Immature natural killer cell (primary cell): Measurements from ENCODE around the gene SLC39A1. TPM values are rescaled to one million over a fixed set of nuclear protein-coding genes. Genes with fewer than 3 reads are reported as not detected.

Experiments used
- DNase-seq, 3 donors: peaks; one replicate each; pipeline ENCODE4 v3.0.0; 2022; ENCODE audit warnings: mixed read lengths in 1 of 3
- H3K27ac Mint-ChIP-seq, 6 donors: one replicate each; pipeline ENCODE4 v1.8.0; 2020; ENCODE audit warnings: mixed read lengths in 6 of 6, mild to moderate bottlenecking in 5 of 6, inconsistent platforms in 4 of 6, moderate library complexity in 3 of 6
- H3K27me3 Mint-ChIP-seq, 3 donors: one replicate each; pipeline ENCODE4 v1.8.0; 2020 to 2021; ENCODE audit warnings: low read depth in 3 of 3, mild to moderate bottlenecking in 3 of 3, mixed read lengths in 3 of 3, moderate library complexity in 3 of 3, inconsistent platforms in 1 of 3
- H3K36me3 Mint-ChIP-seq, 3 donors: one replicate each; pipeline ENCODE4 v1.8.0; 2020; ENCODE audit warnings: mixed read lengths in 3 of 3, inconsistent platforms in 2 of 3, mild to moderate bottlenecking in 2 of 3
- H3K4me1 Mint-ChIP-seq, 2 donors: one replicate each; pipeline ENCODE4 v1.8.0; 2020; ENCODE audit warnings: inconsistent platforms in 2 of 2, mild to moderate bottlenecking in 2 of 2, mixed read lengths in 2 of 2, moderate library complexity in 1 of 2
- H3K4me3 Mint-ChIP-seq, 5 donors: one replicate each; pipeline ENCODE4 v1.8.0; 2020; ENCODE audit warnings: mild to moderate bottlenecking in 5 of 5, mixed read lengths in 5 of 5, inconsistent platforms in 3 of 5, moderate library complexity in 3 of 5
- H3K9me3 Mint-ChIP-seq, 6 donors: one replicate each; pipeline ENCODE4 v1.8.0; 2020; ENCODE audit warnings: mild to moderate bottlenecking in 6 of 6, mixed read lengths in 6 of 6, inconsistent platforms in 4 of 6, moderate library complexity in 3 of 6
- polyA plus RNA-seq, 3 donors: library from polyadenylated mRNA; unstranded; fragments of 300-500 nt; fragmentation: Illumina TruSeq; gene quantifications; one replicate each; pipeline ENCODE4 v1.2.3, GENCODE V29; 2021

SLC39A1 gene
- polyA plus RNA-seq, 3 donors from 2014 or later = 52.3 to 84.8 (median 54.6) TPM

GRCh38 chr1:153954826-153955225 is 8.5 kb downstream of the SLC39A1 start:
- DNase-seq = no peak
- H3K4me1 Mint-ChIP-seq = peaks cover 40 to 48% of the 10 kb centered on the region in 2 donors
- no peak overlapping the region for H3K4me3 Mint-ChIP-seq
- H3K27me3 Mint-ChIP-seq = peaks cover 0 to 11% (median 5%) of the 10 kb centered on the region in 3 donors
- H3K36me3 Mint-ChIP-seq = peaks cover 10 to 31% (median 17%) of the 10 kb centered on the region in 3 donors
- no peaks in the 10 kb centered on the region for H3K9me3 Mint-ChIP-seq
- H3K27ac Mint-ChIP-seq = peak overlapping the region in 1 of 6 donors; percentile 49

DNA sequence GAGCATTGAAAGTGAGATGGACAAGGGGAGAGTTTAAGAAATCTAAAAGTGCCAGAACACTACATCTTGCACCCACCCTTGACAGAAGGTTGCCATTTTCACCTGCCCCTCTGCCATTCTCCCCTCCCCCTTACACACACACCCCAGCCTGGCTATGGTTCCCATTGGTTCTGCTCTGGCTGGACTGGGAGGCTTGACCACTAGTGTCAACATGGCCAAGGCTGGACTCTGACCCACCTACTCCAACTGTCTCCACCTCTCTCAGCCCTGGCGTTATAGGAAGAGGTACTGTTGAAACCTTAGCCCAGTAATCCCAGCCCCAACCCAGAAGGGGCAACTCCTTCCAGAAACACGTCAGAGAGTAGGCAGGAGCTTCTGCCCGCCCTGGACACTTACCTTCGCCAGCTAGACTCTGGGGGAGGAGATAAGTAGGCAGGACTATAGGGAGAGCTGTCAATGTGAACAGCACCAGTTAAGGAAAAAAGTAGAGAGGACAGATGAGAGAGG is 9.4 kb downstream of the SLC39A1 start:
- Mint-ChIP-seq H3K36me3 (peaks cover 10 to 31% (median 17%) of the 10 kb centered on the region in 3 donors), H3K27ac (peak overlapping the region in 5 of 6 donors; percentile 4 to 83 (median 43)), H3K4me3 (no peak overlapping the region), H3K27me3 (peaks cover 0 to 11% (median 5%) of the 10 kb centered on the region in 3 donors), H3K9me3 (no peaks in the 10 kb centered on the region), H3K4me1 (peaks cover 40 to 47% of the 10 kb centered on the region in 2 donors)
- no peak for DNase-seq

GRCh38 chr1:153951801-153952200 is 11.5 kb downstream of the SLC39A1 start:
- Mint-ChIP-seq H3K27ac (no peak overlapping the region), H3K4me1 (peaks cover 33 to 34% of the 10 kb centered on the region in 2 donors), H3K36me3 (peaks cover 10 to 36% (median 21%) of the 10 kb centered on the region in 3 donors)

DNA sequence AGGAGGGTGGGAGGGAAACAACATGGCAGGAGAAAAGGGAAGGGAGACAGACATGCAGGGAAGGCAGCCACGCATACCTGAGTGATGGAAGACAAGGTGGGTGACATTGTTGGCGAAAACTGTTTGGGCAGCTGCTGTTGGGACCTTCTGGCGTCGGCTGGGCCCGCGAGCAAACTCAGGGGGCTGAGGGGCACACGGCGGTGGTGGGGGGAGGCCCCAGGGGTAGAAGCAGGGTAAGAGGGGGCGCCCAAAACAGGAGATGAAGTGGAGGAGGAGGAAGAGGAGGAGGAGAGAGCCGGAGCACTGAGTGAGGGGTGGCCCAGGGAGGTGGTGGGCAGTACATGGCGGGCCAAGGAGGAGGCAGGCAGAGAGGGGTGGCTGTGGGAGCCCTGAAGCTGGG is 12.2 kb downstream of the SLC39A1 start:
- no peak for DNase-seq
- Mint-ChIP-seq H3K27ac (peak overlapping the region in 1 of 6 donors; percentile 5), H3K4me3 (no peak overlapping the region), H3K9me3 (no peaks in the 10 kb centered on the region), H3K27me3 (peaks cover 0 to 6% (median 3%) of the 10 kb centered on the region in 3 donors), H3K36me3 (peaks cover 10 to 36% (median 21%) of the 10 kb centered on the region in 3 donors), H3K4me1 (peaks cover 29 to 30% of the 10 kb centered on the region in 2 donors)

More at GRCh38 chr1:153951801-153952200, 11.5 kb downstream of the SLC39A1 start:
- no peaks in the 10 kb centered on the region for H3K9me3 Mint-ChIP-seq
- H3K4me3 Mint-ChIP-seq = no peak overlapping the region
- DNase-seq = no peak
- peaks cover 0 to 5% (median 3%) of the 10 kb centered on the region in 3 donors for H3K27me3 Mint-ChIP-seq

DNA sequence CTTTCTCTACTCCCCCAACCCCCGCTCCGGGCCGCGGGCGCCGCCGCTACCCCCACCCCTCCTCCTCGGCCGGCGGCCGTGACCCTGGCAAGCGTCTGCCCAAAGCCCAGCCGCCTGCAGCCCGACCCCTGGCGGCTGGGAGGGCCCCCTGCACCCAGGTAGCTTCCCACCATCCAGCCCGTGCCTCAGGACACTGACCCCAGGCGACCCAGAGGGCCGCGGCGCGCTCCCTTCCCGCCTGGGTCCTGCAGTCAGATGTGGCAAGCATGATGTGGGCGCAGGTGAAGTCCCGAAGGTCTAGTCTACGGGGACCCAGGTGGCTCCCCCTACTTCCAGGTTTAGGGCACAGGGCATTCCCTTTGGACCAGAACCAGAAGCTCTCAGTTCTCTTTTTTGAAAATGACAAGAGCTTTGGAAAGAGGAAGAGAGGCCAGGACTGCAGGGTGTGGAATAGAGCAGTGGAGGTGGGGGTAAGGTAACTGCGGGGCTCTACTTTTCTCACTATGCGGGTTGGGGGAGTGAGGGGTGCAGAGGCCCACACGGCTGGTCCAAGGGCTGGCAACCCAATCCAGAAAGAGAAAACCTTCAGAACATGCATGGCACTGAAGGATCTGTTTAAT is 16.6 kb downstream of the SLC39A1 start, which contains the start of gene DENND4B:
DENND4B (minus strand) TSS at position 97 of the 620 bp plus-strand sequence. CDS start 2,344 bp downstream, outside the sequence.
- Mint-ChIP-seq H3K4me1 (peaks cover 43 to 47% of the 10 kb centered on the region in 2 donors), H3K9me3 (no peaks in the 10 kb centered on the region), H3K27ac (peak within 1 kb of the TSS; percentile 96 to 100 (median 100)), H3K4me3 (peak within 1 kb of the TSS; percentile 93 to 100 (median 98)), H3K27me3 (peaks cover 11 to 23% (median 13%) of the 10 kb centered on the region in 3 donors), H3K36me3 (peaks cover 14 to 31% (median 23%) of the 10 kb centered on the region in 3 donors)
- peak; percentile 79 to 82 (median 81) for DNase-seq

DNA sequence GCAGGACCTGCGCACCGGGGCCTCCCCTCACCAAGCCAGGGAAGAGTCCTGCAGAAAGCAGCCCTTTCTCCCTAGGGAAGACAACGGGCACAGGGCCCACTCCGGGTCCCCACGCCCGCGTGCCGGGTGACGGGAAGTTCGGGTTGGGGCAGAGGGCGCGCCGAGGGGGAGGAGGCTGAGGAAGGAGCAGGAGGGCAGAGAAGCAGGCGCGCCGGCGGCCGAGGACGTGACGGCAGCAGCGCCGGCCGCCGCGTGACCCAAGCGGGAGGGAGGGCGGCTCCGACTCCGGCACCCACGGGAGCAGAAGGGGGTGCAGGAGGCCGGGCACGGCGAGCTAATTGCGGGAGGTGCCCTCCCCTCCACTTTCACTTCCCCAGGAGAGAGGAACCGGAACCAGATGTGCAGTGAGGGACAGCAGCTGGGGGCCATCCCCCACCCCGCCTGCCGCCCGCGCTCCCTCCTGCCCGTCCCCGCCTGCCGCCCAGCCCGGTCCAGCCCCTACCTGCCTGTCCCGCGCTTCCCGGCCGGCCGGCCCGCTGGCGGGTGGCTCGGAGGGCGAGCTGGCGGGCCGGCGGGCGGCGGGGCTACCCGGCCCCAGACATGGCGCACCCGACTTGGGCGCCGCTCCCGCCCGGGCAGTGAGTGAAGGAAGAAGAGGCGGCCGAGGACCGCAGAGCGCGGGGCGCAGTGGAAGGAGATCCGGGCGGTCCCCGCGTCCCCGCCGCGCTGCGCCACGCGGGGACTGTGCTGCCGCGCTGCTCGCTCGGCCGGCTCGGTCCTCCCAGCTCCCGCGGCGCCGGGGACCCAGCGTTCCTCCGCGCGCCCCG is 17.3 kb downstream of the SLC39A1 start:
- H3K9me3 Mint-ChIP-seq = no peaks in the 10 kb centered on the region
- H3K27ac Mint-ChIP-seq = peak overlapping the region; percentile 96 to 100 (median 100)
- H3K27me3 Mint-ChIP-seq = peaks cover 11 to 22% (median 13%) of the 10 kb centered on the region in 3 donors
- H3K36me3 Mint-ChIP-seq = peaks cover 12 to 34% (median 22%) of the 10 kb centered on the region in 3 donors
- peak; percentile 88 to 90 (median 90) for DNase-seq
- peaks cover 45 to 47% of the 10 kb centered on the region in 2 donors for H3K4me1 Mint-ChIP-seq
- H3K4me3 Mint-ChIP-seq = peak overlapping the region; percentile 93 to 100 (median 98)

DNA sequence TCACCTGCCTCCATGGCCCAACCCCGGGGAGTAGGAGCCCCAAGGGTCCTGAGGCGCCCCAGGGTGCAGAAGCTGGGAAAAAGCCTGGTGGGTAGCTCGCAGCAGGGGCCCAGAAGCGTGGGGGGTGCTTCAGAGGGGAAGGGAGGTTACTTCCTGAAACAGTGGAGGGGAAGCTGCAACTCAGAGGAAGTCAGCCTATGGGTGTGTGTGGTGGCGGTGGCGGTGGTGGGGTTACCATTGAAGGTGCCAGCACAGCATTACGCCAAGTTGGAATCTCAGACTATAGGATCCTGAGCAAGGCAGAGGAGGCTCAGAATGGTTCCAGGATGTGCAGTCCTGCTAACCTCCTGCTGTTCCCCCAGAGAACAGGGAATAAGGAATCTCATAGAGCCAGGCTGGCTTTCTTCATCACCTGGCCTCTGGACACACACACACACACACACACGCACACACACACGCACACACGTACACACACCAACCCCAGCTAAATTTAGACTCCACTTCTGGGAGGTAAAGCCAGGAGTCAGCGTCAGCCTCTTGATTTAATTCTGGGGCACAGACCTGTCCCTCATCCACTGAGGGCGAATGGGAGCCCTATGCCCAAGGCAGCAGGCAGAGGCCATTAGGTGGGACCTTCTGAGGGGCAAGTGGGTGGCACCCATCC is 18.1 kb downstream of the SLC39A1 start:
- H3K4me3 Mint-ChIP-seq = peak overlapping the region; percentile 93 to 100 (median 98)

DNA sequence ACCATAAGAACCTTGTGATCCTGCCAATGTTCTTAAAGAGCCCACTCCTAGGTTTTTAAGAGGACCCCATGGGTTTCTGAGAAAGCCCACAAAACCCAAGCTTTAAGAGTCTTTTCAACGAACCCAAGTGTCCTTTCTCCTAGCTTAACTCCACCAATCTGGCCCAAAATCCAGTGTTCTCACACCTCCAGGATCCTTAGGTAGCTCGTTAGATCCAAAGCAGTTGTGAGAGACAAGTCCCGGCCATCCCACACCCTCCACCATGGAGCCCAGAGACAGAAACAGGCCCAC is 18.6 kb downstream of the SLC39A1 start:
- H3K4me1 Mint-ChIP-seq = peaks cover 49% of the 10 kb centered on the region in 2 donors
- peak overlapping the region; percentile 96 to 100 (median 100) for H3K27ac Mint-ChIP-seq

More for the DNA sequence above, 18.1 kb downstream of the SLC39A1 start:
- peak; percentile 91 to 92 (median 92) for DNase-seq
- peak overlapping the region; percentile 96 to 100 (median 100) for H3K27ac Mint-ChIP-seq
- H3K27me3 Mint-ChIP-seq = peaks cover 11 to 20% (median 13%) of the 10 kb centered on the region in 3 donors
- H3K9me3 Mint-ChIP-seq = no peaks in the 10 kb centered on the region
- peaks cover 9 to 31% (median 19%) of the 10 kb centered on the region in 3 donors for H3K36me3 Mint-ChIP-seq
- peaks cover 44 to 48% of the 10 kb centered on the region in 2 donors for H3K4me1 Mint-ChIP-seq

GRCh38 chr1:153944005-153944826 is 19.1 kb downstream of the SLC39A1 start:
- Mint-ChIP-seq H3K36me3 (peaks cover 9 to 36% (median 20%) of the 10 kb centered on the region in 3 donors), H3K27ac (peak overlapping the region; percentile 96 to 100 (median 100)), H3K4me1 (peaks cover 53 to 55% of the 10 kb centered on the region in 2 donors), H3K4me3 (peak overlapping the region; percentile 93 to 100 (median 98)), H3K27me3 (peaks cover 11 to 20% (median 13%) of the 10 kb centered on the region in 3 donors), H3K9me3 (no peaks in the 10 kb centered on the region)
- DNase-seq = peak in 2 of 3 donors; percentile 39 to 41

More for the DNA sequence above, 18.6 kb downstream of the SLC39A1 start:
- no peak for DNase-seq
- Mint-ChIP-seq H3K27me3 (peaks cover 11 to 20% (median 13%) of the 10 kb centered on the region in 3 donors), H3K36me3 (peaks cover 9 to 32% (median 19%) of the 10 kb centered on the region in 3 donors), H3K9me3 (no peaks in the 10 kb centered on the region), H3K4me3 (peak overlapping the region; percentile 93 to 100 (median 98))

DNA sequence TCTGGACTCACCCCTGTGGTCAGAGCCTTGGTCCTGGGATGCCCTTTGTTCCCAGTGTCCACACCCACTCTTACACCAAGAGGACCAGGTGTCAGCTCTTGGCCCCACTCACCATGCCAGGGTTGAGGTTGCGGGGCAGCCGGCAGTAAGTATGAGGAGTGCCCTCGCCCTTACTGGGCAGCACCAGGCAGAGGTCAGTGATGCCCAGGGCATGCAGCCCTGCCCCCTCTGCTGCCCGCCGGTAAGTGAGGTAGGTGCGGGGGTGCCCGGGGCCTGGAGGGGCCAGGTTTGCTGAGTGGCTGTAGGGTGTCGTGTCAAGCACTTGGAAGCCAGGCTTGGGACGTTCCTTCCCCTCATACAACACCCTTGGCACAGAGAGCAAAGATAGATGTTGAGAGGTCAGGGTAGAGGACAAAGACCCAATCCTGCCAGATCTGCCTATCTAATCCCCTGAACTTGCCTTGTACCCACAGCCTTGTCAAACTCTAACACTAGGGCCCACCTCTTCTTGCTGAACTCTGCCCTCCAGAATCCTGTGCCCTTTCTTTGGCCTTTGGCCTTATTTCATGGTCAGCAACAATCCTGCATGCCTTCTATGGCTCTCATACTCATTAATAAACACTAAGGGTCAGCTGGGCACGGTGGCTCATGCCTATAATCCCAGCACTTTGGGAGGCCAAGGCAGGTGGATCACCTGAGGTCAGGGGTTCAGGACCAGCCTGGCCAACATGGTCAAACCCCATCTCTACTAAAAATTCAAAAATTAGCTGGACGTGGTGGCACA is 20.4 kb downstream of the SLC39A1 start:
- H3K4me1 Mint-ChIP-seq = peaks cover 55 to 62% of the 10 kb centered on the region in 2 donors
- H3K36me3 Mint-ChIP-seq = peaks cover 9 to 38% (median 17%) of the 10 kb centered on the region in 3 donors
- no peaks in the 10 kb centered on the region for H3K9me3 Mint-ChIP-seq
- peak overlapping the region; percentile 84 to 100 (median 92) for H3K27ac Mint-ChIP-seq
- H3K4me3 Mint-ChIP-seq = peak overlapping the region in 3 of 5 donors; percentile 13 to 54 (median 33)
- peaks cover 11 to 20% (median 13%) of the 10 kb centered on the region in 3 donors for H3K27me3 Mint-ChIP-seq
- no peak for DNase-seq

- Mint-ChIP-seq H3K9me3 (no peaks in the 10 kb centered on the region), H3K36me3 (peaks cover 11 to 47% (median 17%) of the 10 kb centered on the region in 3 donors), H3K27me3 (peaks cover 11 to 18% (median 13%) of the 10 kb centered on the region in 3 donors), H3K4me1 (peaks cover 57 to 70% of the 10 kb centered on the region in 2 donors), H3K4me3 (peak overlapping the region in 1 of 5 donors; percentile 18), H3K27ac (peak overlapping the region; percentile 12 to 99 (median 86))
- DNase-seq = no peak
Measured at GRCh38 chr1:153941826-153942725, 21.3 kb downstream of the SLC39A1 start.
